GM23338 (cell line): ENCODE data around the gene IGF1R. TPM values are rescaled to one million over a fixed set of nuclear protein-coding genes. Genes with fewer than 3 reads are reported as not detected.

Experiments used
- CREB1 ChIP-seq: fragments of 250-450 bp; sonication (Bioruptor Pico); IDR thresholded peaks from 2 replicates; pipeline ENCODE4 v1.5.0; 2020; ENCODE audit warnings: low read depth, mild to moderate bottlenecking, moderate library complexity
- CTCF ChIP-seq, 2 experiments: fragments of 200-600 bp in 1 of 2; sonication (generic) in 1 of 2; conservative IDR thresholded peaks; 2 replicates each; pipeline versions ENCODE4 v1.5.1 to v1.6.1; 2016 to 2017; ENCODE audit warnings: antibody characterized with exemption in 2 of 2, low read depth in 2 of 2, mild to moderate bottlenecking in 2 of 2, moderate library complexity in 1 of 2
- EZH2 ChIP-seq: fragments of 200-600 bp; sonication (generic); IDR thresholded peaks from one replicate; pipeline ENCODE4 v1.8.0; 2017; ENCODE audit warnings: antibody characterized with exemption, mild to moderate bottlenecking, low read depth; ENCODE audit not compliant: unreplicated experiment
- NANOG ChIP-seq: IDR thresholded peaks from 2 replicates; pipeline ENCODE4 v1.6.1; 2016; ENCODE audit warnings: antibody characterized with exemption, borderline replicate concordance
- POLR2AphosphoS5 ChIP-seq: IDR thresholded peaks from 2 replicates; pipeline ENCODE4 v1.6.1; 2016; ENCODE audit warnings: antibody characterized with exemption, low read depth
- ZNF114 ChIP-seq: fragments of 250-450 bp; sonication (Bioruptor Pico); IDR thresholded peaks from 2 replicates; pipeline ENCODE4 v1.5.0; 2020; ENCODE audit warnings: mild to moderate bottlenecking, moderate library complexity
- ZNF462 ChIP-seq: fragments of 250-450 bp; sonication (Bioruptor Pico); IDR thresholded peaks from 2 replicates; pipeline ENCODE4 v1.5.0; 2020; ENCODE audit warnings: mild to moderate bottlenecking, moderate library complexity
- polyA plus RNA-seq: library from polyadenylated mRNA; unstranded; fragments of >200 nt; fragmentation: Nextera tagmentation; extraction: Ambion mirVana; gene quantifications from 2 replicates; pipeline ENCODE4 v1.2.1, GENCODE V29; 2016
- total RNA-seq: library from RNA; depleted of rRNA; stranded (reverse); fragments of >200 nt; shearing (Covaris generic); gene quantifications from 2 replicates; pipeline ENCODE4 v1.2.3, GENCODE V29; 2014

Gene IGF1R
- total and polyA plus RNA-seq, 2 experiments from 2014 or later, result 20.4 to 92.2 TPM

- TF ChIP-seq CTCF (conservative IDR thresholded peaks at IDR 0.05; ENCODE audit: low read depth in 2 of 2) (no peak), POLR2AphosphoS5 (no peak), ZNF462 (no peak), EZH2 (no peak), ZNF114 (CRISPR knock-in tag) (no peak), CREB1 (CRISPR knock-in tag) (no peak), NANOG (no peak)
Observed at GRCh38 chr15:98751767-98752166, 103.4 kb downstream of the IGF1R start (continued).
